Kasumi-1 (cell line): ENCODE data around the gene CDH11.

Experiments
- DNase-seq, 2 experiments: peaks; one replicate each; lab custom pipeline; 2025; lab: John Stamatoyannopoulos, UW

The CDH11 gene

GRCh38 chr16:65116818-65117430 is 4.9 kb downstream of the CDH11 start:
- no peak for DNase-seq

DNA sequence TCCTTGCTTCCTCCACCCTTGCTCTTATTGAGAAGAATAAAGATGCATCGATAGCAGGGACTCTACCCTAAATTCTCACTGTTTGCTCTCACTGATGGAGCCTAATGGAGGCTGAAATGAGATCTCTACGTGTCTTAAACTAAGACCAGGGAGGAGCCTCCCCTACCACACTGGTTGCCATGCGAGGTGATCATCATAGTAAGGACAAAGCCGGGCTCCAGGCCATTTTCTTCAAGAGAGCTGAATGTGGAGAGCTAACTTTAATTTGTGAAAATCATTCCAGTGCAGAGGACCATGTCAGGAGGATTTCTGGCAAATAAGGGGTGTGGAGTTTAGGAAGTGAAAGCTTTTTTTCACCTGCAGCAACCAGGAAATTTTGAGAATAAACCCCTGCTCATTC is 5.6 kb downstream of the CDH11 start:
- no peak for DNase-seq

DNA sequence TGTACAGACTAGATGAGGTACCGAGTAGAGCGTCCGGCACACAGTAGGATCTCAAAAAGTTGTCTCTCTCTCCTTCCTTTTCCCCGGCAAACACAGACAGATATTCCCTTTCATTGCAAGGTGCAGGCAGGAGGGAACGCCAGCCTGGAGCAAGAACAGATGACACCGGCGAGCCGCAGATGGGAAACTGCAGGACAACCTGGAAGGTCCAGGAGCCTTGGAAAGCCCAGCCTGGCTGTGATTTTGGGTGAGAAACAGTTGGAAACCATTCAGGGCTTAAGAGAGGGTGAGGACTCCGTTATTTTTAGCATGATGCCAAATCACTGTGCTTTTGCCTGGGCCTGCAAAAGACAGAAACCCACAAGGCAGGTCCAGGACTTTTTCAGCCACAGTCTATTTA is 7.3 kb downstream of the CDH11 start:
- no peak for DNase-seq

DNA sequence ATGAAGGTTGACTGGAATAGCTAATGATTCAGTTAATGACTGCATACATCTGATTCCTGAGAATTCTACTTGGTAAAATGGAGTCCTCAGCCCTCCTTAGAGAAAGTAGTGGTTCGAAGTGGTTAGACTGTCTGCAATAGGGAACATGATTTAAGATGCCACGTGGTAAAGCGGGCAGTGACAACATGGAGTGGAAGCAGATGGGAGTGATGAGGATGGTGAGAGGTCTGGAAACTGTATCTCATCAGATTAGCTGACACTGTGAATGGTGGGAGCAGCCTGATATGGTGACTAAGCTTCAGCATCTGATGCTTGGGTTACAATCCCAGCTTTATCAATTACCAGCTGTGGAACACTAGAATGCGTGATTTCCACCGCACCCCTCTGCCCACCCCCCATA is 8.4 kb downstream of the CDH11 start:
- no peak for DNase-seq

DNA sequence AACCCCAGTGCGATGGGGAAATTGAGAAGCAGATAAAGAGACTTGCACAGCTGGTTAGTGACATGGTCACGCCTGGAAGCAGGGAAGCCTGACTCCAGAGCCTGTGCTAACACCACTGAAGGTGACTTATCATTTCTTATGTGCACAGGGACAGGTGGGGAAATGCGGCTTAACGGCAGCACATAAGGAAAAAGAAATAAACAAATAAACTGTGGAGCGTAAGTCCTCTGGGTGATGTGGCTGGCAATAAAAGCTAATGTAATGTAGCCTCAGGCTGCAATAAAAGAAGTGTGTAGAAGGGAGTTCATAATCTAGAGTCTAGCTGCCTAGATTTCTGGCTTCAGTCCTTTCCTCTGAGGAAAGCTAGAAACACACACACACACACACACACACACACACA is 10.6 kb downstream of the CDH11 start:
- no peak for DNase-seq

DNA sequence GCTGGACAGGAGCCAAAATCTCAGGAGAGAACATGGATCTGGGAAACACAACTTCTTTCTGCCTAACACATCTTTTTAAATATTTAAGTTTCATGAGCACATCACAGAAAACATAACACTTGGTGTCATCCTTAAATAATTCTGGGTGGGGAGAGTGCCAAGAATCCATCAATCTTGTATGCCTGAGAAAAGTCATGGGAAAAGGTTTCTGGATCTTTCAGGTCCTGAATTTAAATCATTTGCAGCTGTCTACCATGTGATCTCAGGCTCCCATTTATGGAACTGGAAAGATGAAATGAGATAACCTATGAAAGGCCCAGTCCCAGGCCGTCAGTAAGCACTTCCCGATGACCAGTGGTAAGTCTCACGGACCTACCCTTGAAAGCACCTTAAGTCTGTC is 15.1 kb downstream of the CDH11 start:
- DNase-seq = no peak

DNA sequence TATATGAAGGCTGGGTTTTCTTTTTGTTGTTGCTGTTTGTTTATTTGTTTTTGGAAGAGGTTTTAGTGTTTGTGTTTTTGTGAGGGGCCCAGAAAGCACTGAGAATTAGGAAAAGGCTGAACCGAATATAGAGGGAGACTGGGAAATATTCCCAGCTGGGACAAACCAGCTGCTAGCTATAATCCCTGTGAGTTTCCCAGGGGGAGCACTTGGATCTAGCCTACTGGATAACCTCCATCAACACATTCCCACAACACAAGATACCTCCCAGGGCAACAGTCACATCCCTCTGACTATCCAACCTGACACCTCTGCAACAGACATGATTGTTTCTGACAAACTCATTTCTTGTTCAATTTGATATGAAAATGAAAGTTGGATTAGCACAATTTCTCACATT is 16.7 kb downstream of the CDH11 start:
- no peak for DNase-seq

DNA sequence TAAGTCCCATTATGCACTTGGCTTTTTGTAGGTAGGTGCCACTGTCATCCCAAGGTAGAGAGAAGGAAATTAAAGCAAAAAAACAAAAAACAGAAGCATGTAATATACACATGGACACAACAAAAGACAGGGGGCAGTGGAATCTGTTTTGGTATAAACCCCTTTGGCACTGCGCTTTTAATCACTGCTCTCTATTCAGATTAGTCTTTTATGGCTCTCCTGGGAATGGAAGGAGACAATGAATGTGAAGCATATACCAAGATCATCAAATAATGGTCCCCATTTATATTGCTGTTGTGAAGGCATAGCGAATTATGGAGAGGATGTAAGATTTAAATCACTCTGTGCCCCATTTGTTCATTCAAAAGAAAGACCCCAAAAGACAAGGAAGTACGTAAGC is 17.4 kb downstream of the CDH11 start:
- DNase-seq = no peak

DNA sequence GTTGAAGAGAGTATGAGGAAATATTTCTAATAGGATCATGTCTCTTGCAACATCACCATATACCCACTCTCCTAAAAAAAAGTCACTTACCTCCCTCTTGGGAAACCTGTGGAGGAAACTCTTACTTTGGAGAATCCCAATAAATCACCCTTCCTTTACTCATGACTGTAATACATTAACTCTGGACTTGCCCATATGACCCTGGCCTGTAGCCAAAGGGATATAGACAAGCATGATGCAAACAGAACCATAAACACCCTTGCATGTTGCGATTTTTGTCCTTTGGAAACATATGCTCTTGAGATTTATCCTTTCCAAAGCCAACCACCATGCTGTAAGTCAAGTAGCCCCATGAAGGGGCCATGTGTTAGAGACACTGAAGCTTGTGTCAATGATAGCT is 19.5 kb downstream of the CDH11 start:
- no peak for DNase-seq

- DNase-seq = no peak
Observed at GRCh38 chr16:65101009-65101408, 20.9 kb downstream of the CDH11 start.

DNA sequence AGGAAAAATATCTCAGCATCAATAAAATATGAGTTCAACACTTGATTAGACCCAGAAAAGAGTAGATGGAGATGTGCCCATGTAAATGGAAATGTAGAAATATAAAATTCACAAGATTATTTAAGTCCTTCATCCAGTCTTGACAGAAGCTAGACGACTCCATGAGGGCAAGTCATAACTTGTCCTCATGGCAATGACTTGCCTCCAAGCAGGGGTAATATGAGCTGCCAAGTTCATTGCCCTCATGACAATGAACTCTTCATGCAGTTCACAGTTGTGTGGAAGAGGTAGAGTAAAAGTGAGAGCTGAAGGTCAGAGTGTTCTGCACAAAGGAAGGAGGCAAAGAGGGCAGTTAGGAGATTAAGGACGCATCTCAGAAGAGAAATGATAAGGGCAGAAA is 22.3 kb downstream of the CDH11 start:
- DNase-seq = no peak

DNA sequence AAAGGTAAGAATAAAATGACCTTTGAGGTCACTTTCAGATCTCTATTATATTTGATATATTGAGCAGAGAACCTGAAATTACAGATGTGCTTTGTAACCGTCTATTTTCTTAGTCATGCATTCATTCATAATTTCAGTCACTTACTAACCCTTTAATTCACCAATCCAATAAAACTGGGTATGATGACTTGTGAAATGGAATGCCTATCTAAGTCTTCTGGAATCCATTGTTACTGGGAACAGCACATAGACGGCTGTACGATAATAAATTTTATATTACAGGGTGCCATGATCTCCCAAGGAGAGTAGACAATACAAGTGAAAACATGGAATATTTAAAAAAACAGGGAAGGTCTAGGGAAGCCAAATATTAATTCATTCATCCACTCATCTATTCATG is 22.9 kb downstream of the CDH11 start:
- no peak for DNase-seq

GRCh38 chr16:65097296-65097695 is 24.6 kb downstream of the CDH11 start:
- no peak for DNase-seq

DNA sequence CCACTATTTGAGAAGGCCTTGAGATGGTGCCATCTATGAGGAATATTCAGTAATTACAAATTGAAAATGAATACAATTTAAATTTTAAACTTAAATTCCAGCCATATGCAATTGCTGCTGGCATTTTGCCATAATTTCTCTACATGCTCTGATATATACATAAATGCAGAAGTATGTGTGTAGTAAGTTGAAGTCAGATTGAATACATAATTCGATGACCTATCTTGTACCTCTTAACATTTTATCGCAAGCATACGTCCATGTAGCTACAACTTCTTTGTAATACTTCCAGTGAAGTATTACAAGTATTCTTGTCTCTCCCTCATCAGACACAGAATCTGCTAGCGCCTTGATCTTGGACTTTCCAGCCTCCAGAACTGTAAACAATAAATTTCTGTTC is 26.0 kb downstream of the CDH11 start:
- DNase-seq = no peak

DNA sequence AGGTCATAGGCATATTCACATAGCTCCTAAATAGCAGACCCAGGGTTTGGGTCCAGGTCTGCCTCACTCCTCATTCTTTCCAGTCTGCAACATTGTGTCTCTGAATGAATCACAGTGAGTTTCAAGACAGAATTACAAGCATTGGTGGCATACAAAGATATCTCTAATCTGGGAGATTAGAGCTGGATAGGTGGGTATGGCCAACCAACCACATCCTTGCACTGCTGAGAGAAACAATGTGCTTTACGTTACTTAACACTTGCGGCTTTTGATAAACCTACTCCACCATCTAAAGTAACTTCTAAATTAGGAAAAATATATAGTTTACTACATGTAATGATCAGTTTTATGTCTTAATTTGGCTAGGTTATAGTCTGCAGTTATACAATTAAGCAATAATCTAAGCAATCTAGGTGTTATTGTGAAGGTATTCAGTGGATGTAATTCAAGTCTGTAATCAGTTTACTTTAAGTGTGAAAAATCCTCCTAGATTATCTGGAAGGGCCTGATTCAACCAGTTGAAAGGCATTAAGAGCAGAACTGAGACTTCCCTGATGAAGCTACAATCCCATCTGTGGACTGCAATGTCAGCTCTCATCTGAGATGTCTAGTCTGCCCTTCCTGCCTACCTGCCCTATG is 26.7 kb downstream of the CDH11 start:
- no peak for DNase-seq

DNA sequence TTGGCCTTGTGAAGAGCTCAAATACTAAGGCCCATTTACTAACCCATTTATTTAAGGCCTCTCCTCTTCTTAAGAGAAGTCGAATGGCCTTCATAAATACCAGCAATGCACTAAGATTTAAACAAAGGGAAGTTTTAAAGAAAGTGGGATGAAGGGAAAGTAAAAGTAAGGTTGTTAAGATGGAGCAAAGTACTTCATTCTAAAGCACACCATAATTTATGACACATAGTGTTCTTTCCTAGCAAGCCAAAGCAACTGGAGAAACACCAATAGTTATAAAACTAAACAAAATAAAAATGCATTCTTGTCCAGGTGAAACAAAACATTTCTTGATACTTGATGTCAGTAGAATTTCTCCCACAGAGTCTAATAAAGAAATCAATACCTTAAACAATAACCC is 27.9 kb downstream of the CDH11 start:
- DNase-seq = no peak

DNA sequence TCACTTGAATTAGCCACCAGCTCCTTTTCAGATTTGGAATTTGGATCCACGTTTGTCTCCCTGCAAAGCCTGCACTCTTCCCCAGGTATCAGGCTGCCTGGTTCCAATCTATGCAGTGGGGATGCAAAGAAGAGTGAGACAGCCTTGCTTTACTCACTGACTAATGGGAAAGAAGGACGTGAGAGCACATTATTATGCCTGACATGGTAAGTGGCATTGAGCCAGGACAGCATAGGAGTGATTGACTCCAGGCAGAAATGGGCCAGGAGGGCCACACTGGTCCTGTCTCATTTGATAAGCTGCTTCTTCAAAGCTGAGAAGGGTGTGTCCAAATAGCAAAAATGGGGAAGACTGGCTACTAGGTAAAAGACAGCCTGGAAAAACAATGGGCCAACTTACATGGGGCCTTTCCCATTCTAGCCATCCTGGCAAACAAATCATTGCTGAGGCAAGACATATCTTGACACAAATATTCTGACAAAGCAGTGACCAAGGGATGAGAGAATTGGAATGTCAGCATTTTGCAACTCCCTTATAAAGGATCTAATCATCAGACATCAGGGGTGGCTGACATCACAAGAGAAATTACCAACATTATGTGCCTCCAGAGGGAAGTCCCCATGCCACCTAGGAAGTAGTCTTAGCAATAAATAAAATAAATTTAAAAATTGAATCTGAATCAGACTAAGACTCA is 38.6 kb downstream of the CDH11 start:
- DNase-seq = no peak

GRCh38 chr16:65079549-65079948 is 42.3 kb downstream of the CDH11 start:
- DNase-seq = no peak

- DNase-seq = no peak
Observed at GRCh38 chr16:65077181-65077580, 44.7 kb downstream of the CDH11 start.

- DNase-seq = no peak
Observed at GRCh38 chr16:65075877-65076276, 46.0 kb downstream of the CDH11 start.

DNA sequence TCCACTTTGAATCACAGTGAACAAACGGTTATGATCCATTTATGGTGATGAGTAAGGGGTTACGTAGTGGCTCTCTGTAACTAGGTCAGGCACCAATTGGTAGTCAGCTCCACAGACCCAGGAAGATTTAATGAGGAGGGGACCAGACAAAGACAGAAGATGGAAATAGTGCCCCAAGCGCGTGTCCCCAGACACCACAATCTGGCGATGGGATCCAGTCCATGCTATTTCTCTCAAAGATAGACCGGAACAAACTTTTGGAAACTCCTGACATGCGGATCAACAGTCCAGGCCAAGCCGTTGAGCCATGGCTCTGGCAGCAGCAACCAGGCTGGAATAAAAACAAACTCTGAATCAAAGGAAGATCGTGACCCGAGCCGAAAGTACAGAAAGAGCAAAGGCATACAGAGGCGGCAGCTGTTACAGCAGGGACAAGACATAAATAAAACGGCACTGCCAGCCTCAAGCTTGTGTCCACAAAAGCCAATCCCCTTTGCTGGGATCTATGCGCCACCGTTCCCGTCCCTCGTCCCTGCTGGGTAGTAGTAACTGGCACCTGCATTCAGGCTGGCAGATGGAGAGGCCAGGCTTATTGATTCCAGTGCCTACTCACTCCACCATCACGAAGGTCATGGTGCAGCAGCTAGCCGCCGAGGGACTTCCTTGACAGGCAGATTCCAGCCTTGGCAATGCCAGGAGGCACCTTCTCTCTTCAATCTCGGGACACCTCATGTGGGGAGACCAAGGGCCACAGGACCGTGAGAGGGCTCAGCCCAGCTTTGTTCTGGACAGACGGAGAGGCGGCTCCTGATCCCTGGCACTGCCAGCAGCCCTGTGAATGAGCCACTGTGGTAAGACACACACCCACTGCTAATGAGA is 50.2 kb downstream of the CDH11 start:
- DNase-seq = no peak

GRCh38 chr16:65070831-65071432 is 50.9 kb downstream of the CDH11 start:
- no peak for DNase-seq
